Activated CD4-positive, alpha-beta T cell treated with anti-CD3 and anti-CD28 coated beads for 36 hours (primary cell): ENCODE measurements around the gene NPAS3. TPM values are rescaled to one million over a fixed set of nuclear protein-coding genes. Genes with fewer than 3 reads are reported as not detected.

Source experiments
- ATAC-seq: fragments of 200-7000 bp; cut with Tn5 transposase; one replicate; pipeline ENCODE4 v1.10.0; 2021; ENCODE audit warnings: mild to moderate bottlenecking, moderate library complexity
- CTCF ChIA-PET: fragments of 350-600 bp; sonication (Branson Sonifier 250); formaldehyde crosslinking; loops from one replicate; lab custom pipeline; 2021; ENCODE audit warnings: antibody characterized with exemption; lab: Charles Lee
- POLR2A ChIA-PET: fragments of 350-600 bp; sonication (Branson Sonifier 250); formaldehyde crosslinking; loops from one replicate; lab custom pipeline; 2021; ENCODE audit warnings: antibody characterized with exemption, inconsistent platforms; lab: Charles Lee
- DNase-seq: peaks from one replicate; pipeline ENCODE4 v3.0.0-alpha.2; 2020
- H3K27ac Mint-ChIP-seq: one replicate; pipeline ENCODE4 v1.8.0; 2021; ENCODE audit warnings: mixed read lengths
- H3K27me3 Mint-ChIP-seq: one replicate; pipeline ENCODE4 v1.8.0; 2021; ENCODE audit warnings: mixed read lengths
- H3K36me3 Mint-ChIP-seq: one replicate; pipeline ENCODE4 v1.8.0; 2021; ENCODE audit warnings: low read depth, mixed read lengths
- H3K4me1 Mint-ChIP-seq: one replicate; pipeline ENCODE4 v1.8.0; 2021; ENCODE audit warnings: mixed read lengths
- H3K4me3 Mint-ChIP-seq: one replicate; pipeline ENCODE4 v1.8.0; 2021; ENCODE audit warnings: mild to moderate bottlenecking, moderate library complexity, mixed read lengths
- H3K9me3 Mint-ChIP-seq: one replicate; pipeline ENCODE4 v1.8.0; 2021; ENCODE audit warnings: low read depth, mixed read lengths
- intact Hi-C, 2 experiments: fragments of 100-400 bp; cut with DNase I in 1 of 2; cut with micrococcal nuclease in 1 of 2; formaldehyde crosslinking; loops; one replicate each; pipeline versions ENCODE4 v1.14.2 to v1.15.1; 2022 to 2024; cut with DNase I, micrococcal nuclease
- total RNA-seq, 2 experiments: library from RNA; stranded (reverse); gene quantifications; one replicate each; pipeline ENCODE4 v1.2.3, GENCODE V29; 2021

Gene NPAS3
- total RNA-seq, 2 experiments from 2014 or later: not detected

GRCh38 chr14:33570694-33571310 lies 632.1 kb downstream of the NPAS3 start:
- no peak overlapping the region for H3K27ac Mint-ChIP-seq
- POLR2A ChIA-PET: no interaction called here
- no peaks in the 10 kb centered on the region for H3K4me1 Mint-ChIP-seq
- ATAC-seq (no peak), DNase-seq (no peak)
- intact Hi-C loops: no loop called here
- CTCF ChIA-PET: no interaction called here
- no peaks in the 10 kb centered on the region for H3K9me3 Mint-ChIP-seq
- no peak overlapping the region for H3K4me3 Mint-ChIP-seq
- H3K36me3 Mint-ChIP-seq: no peaks in the 10 kb centered on the region
- H3K27me3 Mint-ChIP-seq: no peaks in the 10 kb centered on the region

GRCh38 chr14:33573301-33573880 lies 634.7 kb downstream of the NPAS3 start:
- Mint-ChIP-seq H3K4me3 (no peak overlapping the region), H3K9me3 (no peaks in the 10 kb centered on the region), H3K36me3 (no peaks in the 10 kb centered on the region), H3K4me1 (no peaks in the 10 kb centered on the region), H3K27me3 (no peaks in the 10 kb centered on the region), H3K27ac (no peak overlapping the region)
- intact Hi-C loops: no loop called here
- ATAC-seq: no peak
- ChIA-PET POLR2A (no interaction called here), CTCF (interaction anchor here (0.8 kb wide), 1 partner anchor 177 kb away, joined by 4 read pairs; no protein-coding TSS in a partner anchor)
- DNase-seq: no peak

GRCh38 chr14:33576014-33576413 lies 637.3 kb downstream of the NPAS3 start:
- Mint-ChIP-seq H3K36me3 (no peaks in the 10 kb centered on the region), H3K9me3 (no peaks in the 10 kb centered on the region), H3K4me3 (no peak overlapping the region), H3K27me3 (no peaks in the 10 kb centered on the region), H3K4me1 (no peaks in the 10 kb centered on the region), H3K27ac (no peak overlapping the region)
- no peak for DNase-seq
- CTCF ChIA-PET: interaction anchor here (0.5 kb wide), 1 partner anchor 13 kb away, joined by 3 read pairs; no protein-coding TSS in a partner anchor
- POLR2A ChIA-PET: no interaction called here
- intact Hi-C loops: no loop called here
- ATAC-seq: no peak

GRCh38 chr14:33578461-33579216 lies 640.0 kb downstream of the NPAS3 start:
- H3K36me3 Mint-ChIP-seq: no peaks in the 10 kb centered on the region
- H3K4me1 Mint-ChIP-seq: no peaks in the 10 kb centered on the region
- ChIA-PET CTCF (no interaction called here), POLR2A (no interaction called here)
- intact Hi-C loops: no loop called here
- no peaks in the 10 kb centered on the region for H3K27me3 Mint-ChIP-seq
- H3K9me3 Mint-ChIP-seq: no peaks in the 10 kb centered on the region
- DNase-seq (no peak), ATAC-seq (no peak)
- no peak overlapping the region for H3K4me3 Mint-ChIP-seq
- H3K27ac Mint-ChIP-seq: no peak overlapping the region

GRCh38 chr14:33580231-33580749 lies 641.6 kb downstream of the NPAS3 start:
- H3K9me3 Mint-ChIP-seq: no peaks in the 10 kb centered on the region
- ChIA-PET CTCF (interaction anchor here (0.6 kb wide), 1 partner anchor 910 kb away, joined by 3 read pairs; no protein-coding TSS in a partner anchor), POLR2A (no interaction called here)
- no peaks in the 10 kb centered on the region for H3K36me3 Mint-ChIP-seq
- no peak for ATAC-seq
- intact Hi-C loops: no loop called here
- H3K4me1 Mint-ChIP-seq: no peaks in the 10 kb centered on the region
- H3K27ac Mint-ChIP-seq: no peak overlapping the region
- H3K4me3 Mint-ChIP-seq: no peak overlapping the region
- H3K27me3 Mint-ChIP-seq: no peaks in the 10 kb centered on the region
- DNase-seq: no peak

- Mint-ChIP-seq H3K27me3 (no peaks in the 10 kb centered on the region), H3K9me3 (no peaks in the 10 kb centered on the region), H3K27ac (no peak overlapping the region), H3K4me1 (no peaks in the 10 kb centered on the region), H3K4me3 (no peak overlapping the region), H3K36me3 (no peaks in the 10 kb centered on the region)
- ATAC-seq (no peak), DNase-seq (no peak)
- ChIA-PET CTCF (no interaction called here), POLR2A (no interaction called here)
- intact Hi-C loops: no loop called here
Observed at GRCh38 chr14:33580841-33581240, 642.2 kb downstream of the NPAS3 start.

GRCh38 chr14:33584697-33585096 lies 646.0 kb downstream of the NPAS3 start:
- intact Hi-C loops: no loop called here
- no peak overlapping the region for H3K27ac Mint-ChIP-seq
- ChIA-PET CTCF (no interaction called here), POLR2A (no interaction called here)
- H3K4me3 Mint-ChIP-seq: no peak overlapping the region
- no peak for ATAC-seq
- no peaks in the 10 kb centered on the region for H3K4me1 Mint-ChIP-seq
- H3K36me3 Mint-ChIP-seq: no peaks in the 10 kb centered on the region
- no peak for DNase-seq
- no peaks in the 10 kb centered on the region for H3K27me3 Mint-ChIP-seq
- no peaks in the 10 kb centered on the region for H3K9me3 Mint-ChIP-seq

GRCh38 chr14:33586806-33587205 lies 648.1 kb downstream of the NPAS3 start:
- ATAC-seq: no peak
- no peak overlapping the region for H3K4me3 Mint-ChIP-seq
- no peaks in the 10 kb centered on the region for H3K9me3 Mint-ChIP-seq
- H3K27ac Mint-ChIP-seq: no peak overlapping the region
- DNase-seq: no peak
- H3K27me3 Mint-ChIP-seq: no peaks in the 10 kb centered on the region
- H3K36me3 Mint-ChIP-seq: no peaks in the 10 kb centered on the region
- ChIA-PET POLR2A (no interaction called here), CTCF (no interaction called here)
- intact Hi-C loops: no loop called here
- H3K4me1 Mint-ChIP-seq: no peaks in the 10 kb centered on the region

GRCh38 chr14:33587791-33588190 lies 649.1 kb downstream of the NPAS3 start:
- Mint-ChIP-seq H3K4me1 (no peaks in the 10 kb centered on the region), H3K27ac (no peak overlapping the region), H3K4me3 (no peak overlapping the region), H3K9me3 (no peaks in the 10 kb centered on the region), H3K27me3 (no peaks in the 10 kb centered on the region), H3K36me3 (no peaks in the 10 kb centered on the region)
- ChIA-PET CTCF (no interaction called here), POLR2A (no interaction called here)
- intact Hi-C loops: no loop called here
- no peak for ATAC-seq
- no peak for DNase-seq

- CTCF ChIA-PET: interaction anchor here (0.7 to 0.8 kb wide), 2 partner anchors 13 to 204 kb away, joined by 3 to 4 read pairs; no protein-coding TSS in a partner anchor
- Mint-ChIP-seq H3K4me1 (no peaks in the 10 kb centered on the region), H3K36me3 (no peaks in the 10 kb centered on the region), H3K27ac (no peak overlapping the region), H3K27me3 (no peaks in the 10 kb centered on the region), H3K4me3 (no peak overlapping the region), H3K9me3 (no peaks in the 10 kb centered on the region)
- ATAC-seq (no peak), DNase-seq (no peak)
- intact Hi-C loops: no loop called here
- POLR2A ChIA-PET: no interaction called here
Observed at GRCh38 chr14:33588771-33589170, 650.1 kb downstream of the NPAS3 start.

GRCh38 chr14:33589334-33589733 lies 650.7 kb downstream of the NPAS3 start:
- Mint-ChIP-seq H3K36me3 (no peaks in the 10 kb centered on the region), H3K4me1 (no peaks in the 10 kb centered on the region), H3K4me3 (no peak overlapping the region), H3K27me3 (no peaks in the 10 kb centered on the region), H3K27ac (no peak overlapping the region), H3K9me3 (no peaks in the 10 kb centered on the region)
- CTCF ChIA-PET: interaction anchor here (0.7 kb wide), 1 partner anchor 203 kb away, joined by 4 read pairs; no protein-coding TSS in a partner anchor
- no peak for DNase-seq
- POLR2A ChIA-PET: no interaction called here
- intact Hi-C loops: no loop called here
- ATAC-seq: no peak
